Transverse colon (tissue), 3 donors: ENCODE data around the gene BMPER.

Source experiments
- CTCF ChIP-seq, 5 experiments: fragments of 200-600 bp in 3 of 5; fragments of 450-650 bp in 2 of 5; sonication (generic) in 3 of 5; IDR thresholded peaks; 1 replicate in 2 of 5; 2 replicates in 3 of 5; pipeline ENCODE4 v1.5.1; 2016 to 2017; ENCODE audit warnings: antibody characterized with exemption in 5 of 5, inconsistent platforms in 3 of 5, mild to moderate bottlenecking in 2 of 5, moderate library complexity in 1 of 5
- POLR2A ChIP-seq: fragments of 450-650 bp; IDR thresholded peaks from one replicate; pipeline ENCODE4 v1.6.1; 2016; ENCODE audit warnings: antibody characterized with exemption, mild to moderate bottlenecking, moderate library complexity

- no peak for TF ChIP-seq CTCF (IDR thresholded peaks at IDR 0.05)
- TF ChIP-seq POLR2A, result no peak
These were observed 212.2 kb downstream of the BMPER start for GRCh38 chr7:34117573-34117972.
